ENCODE results near the gene COL23A1.

DNA sequence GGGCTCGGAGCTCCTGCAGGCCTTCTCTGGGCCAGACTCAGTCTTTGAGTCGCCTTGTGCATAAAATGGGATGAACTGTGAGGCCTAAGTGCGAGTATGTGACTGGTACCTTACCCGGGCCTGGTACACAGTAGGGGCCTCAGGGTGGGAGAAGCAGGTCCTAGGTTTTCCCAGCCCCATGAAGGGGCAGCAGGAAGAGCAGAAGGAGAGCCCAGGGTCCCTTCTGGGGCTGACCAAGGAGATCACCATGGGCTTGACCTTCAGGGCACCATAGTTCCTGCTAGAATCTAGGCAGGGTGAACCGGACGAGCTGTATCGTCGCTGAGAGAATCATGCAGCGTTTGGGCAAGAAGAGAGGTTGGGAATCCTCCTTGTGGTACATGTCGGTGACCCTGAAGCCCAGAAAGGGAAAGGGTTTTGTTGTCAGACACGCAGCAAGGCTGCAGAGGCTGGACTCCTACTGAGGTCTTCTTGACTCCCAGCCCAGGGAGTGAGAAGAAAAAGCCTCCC is 357.2 kb downstream of the COL23A1 start:
- TF ChIP-seq GATA3 (IDR thresholded peaks at IDR 0.05; ENCODE audit: low read depth, low read length) (no peak), GATA2 (IDR thresholded peaks at IDR 0.05; ENCODE audit: low read depth, low read length) (no peak)

Measured in SH-SY5Y (cell line).